CD4-positive, alpha-beta T cell treated with Interleukin-4 for 1 hour (primary cell): ENCODE data around the gene CCSER1.
"Not testable (repeated sequence)": the region's sequence is repeated elsewhere in the genome, so short reads cannot be mapped to it uniquely, and the experiment has no call there.

Experiments
- DNase-seq, 2 donors: peaks; one replicate each; pipeline ENCODE4 v3.0.0-alpha.2; 2020 to 2022

The CCSER1 gene

GRCh38 chr4:91220315-91220714 lies 1093.1 kb downstream of the CCSER1 start:
- no peak for DNase-seq

DNA sequence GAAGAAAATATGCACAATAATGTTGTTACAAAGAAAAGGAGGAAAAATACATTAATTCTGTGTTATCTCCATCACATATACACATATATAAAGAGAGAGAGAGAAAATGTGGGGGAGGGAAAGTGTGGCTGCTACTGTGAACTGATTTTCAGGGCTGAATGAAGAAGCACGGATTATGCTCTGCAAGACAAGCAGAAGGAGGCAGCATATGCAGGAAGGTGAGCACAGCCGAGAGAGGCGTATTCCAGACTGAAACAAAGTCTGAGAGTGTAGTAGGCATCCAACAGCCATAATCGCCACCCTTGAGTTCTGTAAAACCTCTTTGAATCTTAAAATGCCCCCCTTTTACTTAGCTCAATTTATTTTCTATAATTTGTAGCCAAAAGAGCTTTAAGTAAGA lies 1094.8 kb downstream of the CCSER1 start:
- no peak for DNase-seq

DNA sequence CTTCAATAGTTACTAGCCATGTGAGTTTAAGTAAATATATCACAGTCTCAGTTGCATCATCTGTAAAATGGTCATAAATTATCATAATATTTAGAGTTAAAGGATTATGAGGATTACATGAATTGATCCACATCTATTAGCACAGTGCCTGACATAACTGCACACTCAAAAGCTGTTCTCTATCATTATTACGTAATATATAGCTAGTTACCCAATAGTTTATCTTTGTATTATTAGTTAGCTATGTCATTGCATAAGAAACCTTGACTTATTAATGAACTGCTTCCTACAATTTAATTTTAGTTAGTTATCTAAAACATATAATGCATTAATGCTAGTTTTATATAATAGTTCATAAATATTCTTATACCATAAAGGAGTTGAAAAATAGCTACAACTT lies 1099.7 kb downstream of the CCSER1 start:
- no peak for DNase-seq

GRCh38 chr4:91228659-91229058 lies 1101.5 kb downstream of the CCSER1 start:
- DNase-seq, result no peak

DNA sequence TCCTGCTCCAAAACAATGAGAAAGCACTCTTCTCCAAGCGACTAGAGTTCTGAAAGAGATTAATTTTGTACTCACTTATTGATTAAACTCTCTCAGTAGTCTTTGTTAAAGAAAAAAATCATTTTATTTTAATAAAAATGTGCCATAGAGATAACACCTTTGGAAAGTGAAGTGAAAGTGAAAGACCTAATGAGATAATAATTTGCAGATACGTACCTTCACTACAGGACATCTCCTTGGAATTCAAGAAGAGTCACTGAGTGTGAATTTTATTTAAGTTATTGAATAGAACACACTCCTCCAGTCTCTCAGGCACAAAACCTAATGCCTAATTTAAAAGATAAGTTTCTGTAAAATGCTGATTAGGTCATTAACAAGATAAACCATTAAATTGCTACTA lies 1106.0 kb downstream of the CCSER1 start:
- no peak for DNase-seq

GRCh38 chr4:91243132-91243531 lies 1115.9 kb downstream of the CCSER1 start:
- DNase-seq, result no peak

- DNase-seq, result no peak
Measured at GRCh38 chr4:91256043-91256442, 1128.8 kb downstream of the CCSER1 start.

DNA sequence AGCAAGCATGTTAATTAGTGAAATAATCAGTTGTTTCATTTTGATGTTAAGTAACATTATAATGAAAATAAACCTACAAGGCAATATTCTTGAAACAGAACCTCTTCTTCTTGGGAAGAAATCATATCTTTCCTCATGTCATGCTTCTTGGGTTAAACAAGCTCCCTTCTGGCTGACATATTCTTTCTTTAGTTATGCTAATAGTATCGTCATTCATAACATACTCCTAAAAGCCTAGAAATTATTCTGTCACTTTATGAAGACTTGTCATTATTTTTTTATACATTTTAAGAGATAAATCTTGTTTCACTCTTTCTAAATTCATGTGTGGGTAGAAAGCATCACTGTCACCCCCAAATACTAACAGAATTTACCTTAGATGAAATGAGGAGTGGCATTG lies 1129.6 kb downstream of the CCSER1 start:
- DNase-seq, result no peak

- DNase-seq, result no peak
Measured at GRCh38 chr4:91257721-91258120, 1130.5 kb downstream of the CCSER1 start.

- DNase-seq, result no peak
Measured at GRCh38 chr4:91258326-91258725, 1131.1 kb downstream of the CCSER1 start.

DNA sequence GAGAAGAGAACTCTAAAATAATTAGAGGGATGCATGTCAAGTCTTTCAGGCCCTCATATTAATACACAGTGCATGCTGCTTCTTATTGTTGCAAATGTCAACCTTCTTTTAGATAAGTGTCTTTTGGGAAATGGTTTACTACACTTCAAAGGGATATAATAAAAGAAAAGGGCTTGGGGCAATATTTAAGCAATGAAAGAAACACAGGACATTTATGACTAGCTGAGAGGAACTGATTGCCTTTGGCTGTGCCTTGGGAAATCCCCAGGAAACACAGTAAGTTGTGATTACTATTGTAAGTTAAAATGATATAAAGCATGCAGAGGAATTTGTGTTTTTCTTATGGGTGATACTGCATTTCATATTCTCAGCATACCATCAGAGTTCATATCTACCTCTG lies 1140.3 kb downstream of the CCSER1 start:
- no peak for DNase-seq

DNA sequence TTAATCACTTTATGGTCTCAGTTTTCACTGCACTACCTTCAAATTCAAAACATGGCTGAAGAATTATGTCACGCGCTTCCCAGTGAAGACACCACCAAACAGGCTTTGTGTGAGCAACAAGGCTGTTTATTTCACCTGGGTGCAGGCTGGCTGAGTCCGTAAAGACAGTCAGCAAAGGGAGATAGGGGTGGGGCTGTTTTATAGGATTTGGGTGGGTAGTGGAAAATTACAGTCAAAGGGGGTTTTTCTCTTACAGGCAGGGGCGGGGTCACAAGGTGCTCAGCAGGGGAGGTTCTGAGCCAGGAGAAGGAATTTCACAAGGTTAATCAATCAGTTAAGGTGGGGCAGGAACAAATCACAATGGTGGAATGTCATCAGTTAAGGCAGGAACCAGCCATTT lies 1141.3 kb downstream of the CCSER1 start:
- not testable (repeated sequence) for DNase-seq

GRCh38 chr4:91268913-91269312 lies 1141.7 kb downstream of the CCSER1 start:
- no peak for DNase-seq

GRCh38 chr4:91279899-91280298 lies 1152.7 kb downstream of the CCSER1 start:
- no peak for DNase-seq

GRCh38 chr4:91280551-91281290 lies 1153.5 kb downstream of the CCSER1 start:
- no peak for DNase-seq

DNA sequence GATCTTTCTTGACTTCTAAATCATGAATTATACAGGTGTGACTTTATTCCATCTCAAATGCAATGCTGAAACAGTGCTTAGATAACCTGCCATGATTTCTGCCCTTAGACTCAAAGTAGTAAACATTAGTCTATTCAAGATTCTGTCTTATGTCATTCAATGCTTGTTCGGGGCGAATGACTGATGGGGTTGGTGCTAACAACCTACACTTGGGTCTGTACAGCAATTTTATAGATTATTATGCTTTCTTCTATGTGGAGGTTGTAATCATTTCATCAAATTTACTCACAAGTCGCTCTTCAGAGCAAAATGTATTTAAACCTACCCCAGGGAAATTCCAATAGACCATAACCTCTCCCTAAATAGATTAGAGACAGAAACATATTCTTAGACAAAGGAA lies 1155.0 kb downstream of the CCSER1 start:
- no peak for DNase-seq

DNA sequence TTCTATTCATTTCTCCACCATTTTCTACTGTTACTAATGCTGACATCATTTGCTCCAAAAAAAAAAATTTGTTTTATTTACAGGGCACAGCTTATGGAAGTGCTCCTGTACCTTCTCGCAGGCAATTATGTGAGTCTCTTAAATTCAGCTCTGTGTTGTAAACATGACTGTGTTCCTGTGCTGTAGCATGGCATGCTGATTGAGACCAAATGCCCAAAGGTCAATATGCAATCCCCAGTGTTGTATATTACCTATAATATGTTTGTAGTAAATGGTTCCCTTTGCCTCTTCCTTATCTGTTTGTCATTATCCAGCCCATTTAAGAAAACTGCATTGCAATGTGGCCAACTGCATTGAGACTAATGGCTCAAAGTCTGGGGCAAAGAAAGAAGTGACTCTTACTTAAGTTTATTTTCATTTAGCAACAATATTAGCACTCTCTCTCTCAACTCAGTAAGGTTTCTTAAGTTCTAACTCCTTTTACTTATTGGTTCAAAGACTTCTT lies 1156.6 kb downstream of the CCSER1 start:
- no peak for DNase-seq

GRCh38 chr4:91284480-91284879 lies 1157.3 kb downstream of the CCSER1 start:
- no peak for DNase-seq

- no peak for DNase-seq
Measured at GRCh38 chr4:91285487-91285886, 1158.3 kb downstream of the CCSER1 start.

DNA sequence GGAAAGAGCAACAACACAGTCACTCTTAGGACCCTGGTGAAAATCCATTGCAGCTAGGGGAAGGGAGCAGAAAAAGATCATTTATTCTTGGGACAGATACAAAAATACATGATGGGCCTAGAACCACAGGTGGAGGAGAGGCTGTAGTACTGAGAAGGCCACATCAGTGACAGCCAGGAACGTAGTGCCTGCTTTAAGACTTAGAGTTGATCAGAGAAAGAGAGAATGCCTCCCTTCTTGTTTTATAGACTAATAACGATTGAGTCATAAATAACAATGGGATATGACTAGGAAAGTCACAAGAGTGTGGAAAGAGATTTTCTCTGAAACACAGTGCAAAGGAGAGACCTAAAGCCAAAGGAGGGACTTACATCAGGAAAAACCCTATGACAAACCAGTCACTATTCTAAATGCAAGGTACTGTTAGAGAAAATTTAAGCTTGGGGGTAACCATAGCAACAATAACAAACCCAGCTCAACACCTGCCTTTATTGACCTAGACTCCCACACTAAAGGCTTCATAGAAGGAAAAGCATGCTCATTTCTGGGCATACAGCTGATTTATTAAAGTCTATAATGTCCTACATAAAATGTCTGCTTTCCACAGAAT lies 1161.6 kb downstream of the CCSER1 start:
- DNase-seq, result no peak

DNA sequence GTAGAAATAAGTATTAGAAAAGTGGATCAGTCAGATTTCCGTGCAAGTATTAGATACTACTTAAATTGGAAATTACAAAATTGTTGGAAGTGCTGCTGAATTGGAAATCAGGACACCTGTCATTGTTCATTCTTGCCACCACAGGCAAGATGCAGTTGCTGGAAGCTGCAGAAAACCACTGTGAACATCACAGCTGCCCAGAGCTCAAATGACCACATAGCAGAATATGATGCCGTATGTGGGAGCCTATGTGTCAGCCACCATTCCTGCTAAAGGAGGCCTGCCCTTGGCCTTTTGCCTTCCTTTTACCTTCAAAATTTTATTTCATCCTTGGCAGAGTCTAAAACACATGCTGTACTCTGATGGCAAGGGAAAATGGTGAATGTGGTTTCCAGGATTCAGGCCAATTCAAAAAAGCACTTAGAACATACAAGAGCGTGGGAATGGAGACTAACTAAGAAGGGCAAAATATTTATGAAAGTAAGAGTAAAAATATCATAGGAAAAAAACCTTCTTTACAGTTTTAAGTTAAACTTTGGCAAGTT lies 1171.0 kb downstream of the CCSER1 start:
- DNase-seq, result no peak

DNA sequence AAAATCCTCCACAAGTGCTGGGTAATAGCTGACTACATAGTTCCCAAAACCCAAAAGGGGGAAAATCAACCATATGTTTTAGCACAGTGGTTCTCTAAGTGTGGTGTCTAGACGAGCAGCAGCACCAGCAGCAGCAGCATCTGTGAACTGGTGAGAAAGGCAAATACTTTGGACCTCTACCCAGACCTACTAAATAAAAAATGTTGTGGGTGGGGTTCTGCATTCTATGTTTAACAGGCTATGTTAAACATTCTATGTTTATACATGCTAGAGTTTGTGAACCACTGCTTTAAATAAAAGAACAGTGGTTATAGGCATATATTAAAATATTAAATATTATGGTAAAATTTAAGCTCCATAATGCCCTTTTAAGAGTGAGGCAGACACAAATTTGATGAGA lies 1171.6 kb downstream of the CCSER1 start:
- no peak for DNase-seq

GRCh38 chr4:91302120-91302519 lies 1174.9 kb downstream of the CCSER1 start:
- no peak for DNase-seq

- DNase-seq, result no peak
Measured at GRCh38 chr4:91304292-91304691, 1177.1 kb downstream of the CCSER1 start.
